Naive thymus-derived CD4-positive, alpha-beta T cell (primary cell): ENCODE data around the gene POU3F1. TPM values are rescaled to one million over a fixed set of nuclear protein-coding genes. Genes with fewer than 3 reads are reported as not detected.

Source experiments
- ATAC-seq: fragments of 150-1000 bp; cut with Tn5 transposase; 2 replicates; pipeline ENCODE4 v1.10.0; 2021; ENCODE audit warnings: mild to moderate bottlenecking, moderate library complexity
- CTCF ChIA-PET: fragments of 350-600 bp; sonication (Branson Sonifier 250); formaldehyde crosslinking; loops from one replicate; lab custom pipeline; 2021; ENCODE audit warnings: antibody characterized with exemption; lab: Charles Lee
- POLR2A ChIA-PET: fragments of 350-600 bp; sonication (Branson Sonifier 250); formaldehyde crosslinking; loops from one replicate; lab custom pipeline; 2021; ENCODE audit warnings: antibody characterized with exemption, inconsistent platforms; lab: Charles Lee
- DNase-seq, 9 donors: peaks; one replicate each; pipeline versions ENCODE4 v3.0.0 to v3.0.0-alpha.2; 2020 to 2022; ENCODE audit warnings: mixed read lengths in 1 of 9
- H3K27ac ChIP-seq: one replicate; pipeline ENCODE4 v1.7.0; 2013; ENCODE audit warnings: mild to moderate bottlenecking, low read depth, low read length, moderate library complexity
- H3K27me3 ChIP-seq, 2 donors: one replicate each; pipeline ENCODE4 v1.7.0; 2013; ENCODE audit warnings: low read length in 2 of 2, mild to moderate bottlenecking in 2 of 2, moderate library complexity in 2 of 2; ENCODE audit not compliant: control insufficient read depth in 2 of 2, insufficient read depth in 2 of 2
- H3K36me3 ChIP-seq, 3 experiments: 1 replicate in 2 of 3; 2 replicates in 1 of 3; pipeline ENCODE4 v1.7.0; 2013; ENCODE audit warnings: low read length in 3 of 3, mild to moderate bottlenecking in 3 of 3, moderate library complexity in 1 of 3; ENCODE audit not compliant: insufficient read depth in 3 of 3, control insufficient read depth in 2 of 3
- H3K4me1 ChIP-seq, 2 donors: one replicate each; pipeline ENCODE4 v1.7.0; 2013; ENCODE audit warnings: low read length in 2 of 2, mild to moderate bottlenecking in 2 of 2, moderate library complexity in 1 of 2; ENCODE audit not compliant: control insufficient read depth in 2 of 2, insufficient read depth in 2 of 2
- H3K4me3 ChIP-seq: 2 replicates; pipeline ENCODE4 v1.7.0; 2013; ENCODE audit warnings: mild to moderate bottlenecking, low read length
- H3K9me3 ChIP-seq, 3 experiments: 1 replicate in 2 of 3; 2 replicates in 1 of 3; pipeline ENCODE4 v1.7.0; 2013; ENCODE audit warnings: low read length in 3 of 3; ENCODE audit not compliant: control insufficient read depth in 2 of 3
- H3K27ac Mint-ChIP-seq, 9 donors: one replicate each; pipeline ENCODE4 v1.8.0; 2020 to 2022; ENCODE audit warnings: mixed read lengths in 9 of 9, mild to moderate bottlenecking in 8 of 9, moderate library complexity in 5 of 9, inconsistent platforms in 2 of 9
- H3K27me3 Mint-ChIP-seq, 5 donors: one replicate each; pipeline ENCODE4 v1.8.0; 2021 to 2022; ENCODE audit warnings: mixed read lengths in 5 of 5, mild to moderate bottlenecking in 1 of 5
- H3K36me3 Mint-ChIP-seq, 5 donors: one replicate each; pipeline ENCODE4 v1.8.0; 2020 to 2022; ENCODE audit warnings: mixed read lengths in 5 of 5, mild to moderate bottlenecking in 3 of 5, inconsistent platforms in 1 of 5
- H3K4me1 Mint-ChIP-seq, 7 donors: one replicate each; pipeline ENCODE4 v1.8.0; 2020 to 2022; ENCODE audit warnings: mixed read lengths in 7 of 7, mild to moderate bottlenecking in 3 of 7, inconsistent platforms in 1 of 7
- H3K4me3 Mint-ChIP-seq, 10 donors: one replicate each; pipeline ENCODE4 v1.8.0; 2020 to 2022; ENCODE audit warnings: mild to moderate bottlenecking in 10 of 10, mixed read lengths in 10 of 10, moderate library complexity in 6 of 10, inconsistent platforms in 2 of 10
- H3K9me3 Mint-ChIP-seq, 11 donors: one replicate each; pipeline ENCODE4 v1.8.0; 2020 to 2022; ENCODE audit warnings: mixed read lengths in 11 of 11, mild to moderate bottlenecking in 4 of 11, inconsistent platforms in 1 of 11, moderate library complexity in 1 of 11
- intact Hi-C, 2 donors: fragments of 100-400 bp; cut with micrococcal nuclease; formaldehyde crosslinking; loops; one replicate each; pipeline ENCODE4 v1.15.1; 2023
- polyA plus RNA-seq, 2 donors: library from polyadenylated mRNA; unstranded; fragments of 300-500 nt; fragmentation: Illumina TruSeq; gene quantifications; one replicate each; pipeline ENCODE4 v1.2.3, GENCODE V29; 2021
- total RNA-seq, 6 experiments: library from RNA in 5 of 6; stranded (reverse) in 5 of 6; gene quantifications; 1 replicate in 5 of 6; 2 replicates in 1 of 6; pipeline ENCODE4 v1.2.3 and lab custom pipeline; 2021 to 2026

POU3F1 gene
- total and polyA plus RNA-seq, 7 experiments from 2014 or later: 0.17 to 0.19 TPM; not detected in 5

DNA sequence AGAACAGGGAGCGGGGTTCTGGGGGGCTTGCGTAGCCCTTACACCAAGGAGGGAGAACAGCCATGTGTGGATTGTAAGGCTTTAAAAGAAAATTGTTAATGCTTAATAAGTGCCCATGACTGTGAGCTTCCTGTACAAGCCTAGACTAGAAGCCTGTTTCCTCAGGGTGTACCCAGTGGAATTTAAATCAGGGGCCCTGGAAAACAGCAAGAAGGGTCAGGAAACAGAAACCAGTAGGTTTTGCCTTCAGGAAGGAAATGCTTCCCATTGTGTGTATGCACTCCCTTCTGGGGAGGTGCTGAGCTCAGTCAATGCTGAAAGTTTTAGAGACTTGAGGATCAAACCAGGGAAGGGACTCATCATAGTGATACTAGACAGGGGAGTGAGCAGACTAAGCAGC lies 21.4 kb downstream of the POU3F1 start:
- ATAC-seq (no peak), DNase-seq (no peak)
- Histone ChIP-seq H3K4me3 (no peak overlapping the region), H3K36me3 (peaks cover 11 to 53% (median 14%) of the 10 kb centered on the region in 3 experiments), H3K9me3 (no peaks in the 10 kb centered on the region), H3K27me3 (no peaks in the 10 kb centered on the region), H3K4me1 (peaks cover 5 to 21% of the 10 kb centered on the region in 2 donors), H3K27ac (no peak overlapping the region)
- Mint-ChIP-seq H3K9me3 (no peaks in the 10 kb centered on the region), H3K4me3 (no peak overlapping the region), H3K4me1 (peaks cover 3 to 33% (median 15%) of the 10 kb centered on the region in 7 donors), H3K27me3 (no peaks in the 10 kb centered on the region), H3K27ac (peak overlapping the region in 1 of 9 donors; percentile 36), H3K36me3 (peaks cover 4 to 31% (median 14%) of the 10 kb centered on the region in 5 donors)
- intact Hi-C loops: loop anchor here (5.0 to 10.0 kb wide), 3 partner anchors 560 to 792 kb away; no protein-coding TSS in a partner anchor
- POLR2A ChIA-PET: no interaction called here
- CTCF ChIA-PET: no interaction called here

DNA sequence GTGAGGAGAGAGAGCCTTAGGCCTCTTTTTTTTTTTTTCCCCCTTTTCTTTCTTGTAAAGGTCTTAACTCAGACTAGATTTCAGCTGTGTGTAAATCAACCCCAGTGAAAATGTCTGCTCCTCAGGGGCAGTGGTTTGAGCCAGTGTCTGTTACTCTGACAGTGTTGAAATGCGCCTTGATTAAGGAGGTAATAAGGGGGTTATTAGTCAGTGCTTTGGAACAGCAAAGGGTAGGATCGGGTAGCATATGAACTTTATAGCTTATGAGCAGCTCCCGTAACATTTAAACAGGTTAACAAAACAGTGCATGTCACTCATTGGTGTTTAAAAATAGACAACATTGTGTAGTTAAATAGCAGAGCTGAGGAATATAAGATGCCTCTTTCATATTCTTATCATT lies 23.8 kb downstream of the POU3F1 start:
- POLR2A ChIA-PET: interaction anchor here (1.9 kb wide), 1 partner anchor 10 kb away, joined by 7 read pairs; the partner anchor contains the start of gene UTP11
- no peak for ATAC-seq

DNA sequence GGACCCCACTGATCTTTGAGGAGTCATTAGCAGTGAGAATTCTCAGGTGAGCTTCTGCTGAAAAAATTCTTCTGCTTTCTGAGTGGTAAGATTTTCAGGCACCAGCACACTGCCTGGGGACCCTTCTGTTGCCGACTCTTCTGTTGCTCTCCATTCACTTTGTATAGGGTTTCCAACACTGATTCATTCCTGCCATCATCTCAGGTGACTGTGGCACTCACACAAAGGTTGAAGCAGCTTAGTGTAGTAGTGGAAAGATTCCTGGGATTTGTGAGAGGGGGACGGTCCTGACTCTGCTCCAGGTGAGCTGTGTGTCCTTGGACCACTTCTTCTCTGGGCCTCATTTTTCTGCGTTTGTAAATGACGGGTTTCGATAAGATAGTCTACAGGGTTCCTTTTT lies 24.6 kb downstream of the POU3F1 start:
- Histone ChIP-seq H3K4me3 (no peak overlapping the region), H3K27ac (no peak overlapping the region), H3K27me3 (no peaks in the 10 kb centered on the region), H3K36me3 (peaks cover 17 to 79% (median 22%) of the 10 kb centered on the region in 3 experiments), H3K4me1 (no peaks in the 10 kb centered on the region), H3K9me3 (no peaks in the 10 kb centered on the region)
- ChIA-PET CTCF (interaction anchor here (1.0 to 1.3 kb wide), 2 partner anchors 86 to 813 kb away, joined by 3 read pairs; no protein-coding TSS in a partner anchor), POLR2A (interaction anchor here (1.9 kb wide), 1 partner anchor 9 kb away, joined by 7 read pairs; the partner anchor contains the start of gene UTP11)
- peaks cover 11 to 48% (median 23%) of the 10 kb centered on the region in 5 donors for H3K36me3 Mint-ChIP-seq
- DNase-seq (no peak), ATAC-seq (no peak)
- no peaks in the 10 kb centered on the region for H3K27me3 Mint-ChIP-seq
- intact Hi-C loops: loop anchor here in 1 of 2 donors (10.0 kb wide), 1 partner anchor 563 kb away; no protein-coding TSS in a partner anchor
- H3K4me3 Mint-ChIP-seq: no peak overlapping the region
- no peak overlapping the region for H3K27ac Mint-ChIP-seq
- H3K9me3 Mint-ChIP-seq: no peaks in the 10 kb centered on the region
- H3K4me1 Mint-ChIP-seq: peaks cover 0 to 14% (median 6%) of the 10 kb centered on the region in 7 donors

More for the DNA sequence above, 23.8 kb downstream of the POU3F1 start:
- Histone ChIP-seq H3K27ac (no peak overlapping the region), H3K4me1 (no peaks in the 10 kb centered on the region), H3K36me3 (peaks cover 14 to 71% (median 18%) of the 10 kb centered on the region in 3 experiments), H3K27me3 (no peaks in the 10 kb centered on the region), H3K9me3 (no peaks in the 10 kb centered on the region), H3K4me3 (no peak overlapping the region)
- CTCF ChIA-PET: interaction anchor here (0.6 to 1.3 kb wide), 2 partner anchors 33 to 812 kb away, joined by 3 read pairs; no protein-coding TSS in a partner anchor
- Mint-ChIP-seq H3K27ac (no peak overlapping the region), H3K9me3 (no peaks in the 10 kb centered on the region), H3K4me1 (peaks cover 3 to 20% (median 8%) of the 10 kb centered on the region in 7 donors), H3K4me3 (no peak overlapping the region), H3K27me3 (no peaks in the 10 kb centered on the region), H3K36me3 (peaks cover 11 to 44% (median 19%) of the 10 kb centered on the region in 5 donors)
- intact Hi-C loops: loop anchor here in 1 of 2 donors (10.0 kb wide), 1 partner anchor 562 kb away; no protein-coding TSS in a partner anchor
- no peak for DNase-seq

DNA sequence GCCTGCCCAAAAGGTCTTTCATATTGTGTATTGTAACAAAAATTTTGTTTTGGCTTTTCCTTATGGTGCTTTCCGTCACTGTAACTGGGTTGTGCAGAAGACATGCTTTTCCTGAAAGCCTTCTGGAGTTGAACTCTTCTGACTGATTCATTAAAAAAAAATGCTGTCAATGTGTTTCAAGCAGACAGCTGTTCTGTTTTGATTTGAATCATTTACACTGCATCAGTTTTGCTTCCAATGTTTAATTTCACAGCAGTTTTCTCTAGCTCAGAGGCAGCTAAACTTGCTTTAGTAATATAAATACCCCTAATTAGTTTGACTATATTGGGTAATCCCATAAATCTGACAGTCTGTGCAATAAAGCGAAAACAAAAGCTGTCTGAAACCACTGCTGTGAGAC lies 26.2 kb downstream of the POU3F1 start:
- DNase-seq (no peak), ATAC-seq (no peak)
- Mint-ChIP-seq H3K4me1 (peaks cover 0 to 17% (median 7%) of the 10 kb centered on the region in 7 donors), H3K27ac (no peak overlapping the region), H3K9me3 (no peaks in the 10 kb centered on the region), H3K36me3 (peaks cover 11 to 49% (median 19%) of the 10 kb centered on the region in 5 donors), H3K4me3 (no peak overlapping the region), H3K27me3 (no peaks in the 10 kb centered on the region)
- Histone ChIP-seq H3K27me3 (no peaks in the 10 kb centered on the region), H3K4me3 (no peak overlapping the region), H3K4me1 (no peaks in the 10 kb centered on the region), H3K27ac (no peak overlapping the region), H3K9me3 (no peaks in the 10 kb centered on the region), H3K36me3 (peaks cover 20 to 77% (median 22%) of the 10 kb centered on the region in 3 experiments)
- POLR2A ChIA-PET: interaction anchor here (0.6 kb wide), 1 partner anchor 1588 kb away, joined by 3 read pairs; no protein-coding TSS in a partner anchor
- CTCF ChIA-PET: interaction anchor here (2.5 kb wide), 1 partner anchor 29 kb away, joined by 14 read pairs; no protein-coding TSS in a partner anchor
- intact Hi-C loops: loop anchor here in 1 of 2 donors (10.0 kb wide), 1 partner anchor 564 kb away; no protein-coding TSS in a partner anchor

DNA sequence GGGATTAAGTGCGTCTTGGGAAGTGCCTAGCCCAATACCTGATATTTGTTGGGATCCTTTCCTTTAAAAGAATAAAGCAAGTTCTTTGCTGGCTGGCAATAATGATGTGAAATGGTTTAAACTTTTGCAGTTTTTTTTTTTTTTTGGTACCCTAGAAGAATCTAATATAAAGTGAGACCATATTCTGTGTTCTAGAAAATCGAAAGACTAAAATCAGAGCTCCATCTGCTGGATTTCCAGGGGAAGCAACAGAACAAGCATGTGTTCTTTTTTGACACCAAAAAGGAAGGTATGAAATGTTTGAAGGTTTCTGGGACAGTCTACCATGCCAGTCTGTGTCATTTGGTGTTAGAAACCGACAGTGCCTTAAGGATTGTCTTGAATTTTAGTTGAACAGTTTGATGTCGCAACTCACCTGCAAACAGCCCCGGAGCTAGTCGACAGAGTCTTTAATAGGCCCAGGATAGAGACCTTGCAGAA lies 27.7 kb downstream of the POU3F1 start:
- Histone ChIP-seq H3K9me3 (no peaks in the 10 kb centered on the region), H3K27me3 (no peaks in the 10 kb centered on the region), H3K4me3 (no peak overlapping the region), H3K36me3 (peaks cover 11 to 66% (median 22%) of the 10 kb centered on the region in 3 experiments), H3K27ac (no peak overlapping the region), H3K4me1 (peaks cover 0 to 4% of the 10 kb centered on the region in 2 donors)
- Mint-ChIP-seq H3K4me1 (peaks cover 5 to 28% (median 16%) of the 10 kb centered on the region in 7 donors), H3K27ac (peak overlapping the region in 2 of 9 donors; percentile 18 to 48), H3K9me3 (no peaks in the 10 kb centered on the region), H3K4me3 (no peak overlapping the region), H3K27me3 (no peaks in the 10 kb centered on the region), H3K36me3 (peaks cover 11 to 39% (median 17%) of the 10 kb centered on the region in 5 donors)
- peak; percentile 68 for ATAC-seq
- intact Hi-C loops: loop anchor here (1.0 to 10.0 kb wide), 4 partner anchors 24 to 1866 kb away; partner anchors contain the start of genes SF3A3 (in 2 of the 2) and TRIT1 (in 1 of the 2)
- POLR2A ChIA-PET: interaction anchor here (1.0 kb wide), 2 partner anchors 24 to 160 kb away, joined by 3 read pairs; no protein-coding TSS in a partner anchor
- CTCF ChIA-PET: interaction anchor here (0.7 to 2.5 kb wide), 7 partner anchors 10 to 553 kb away, joined by 3 to 14 read pairs (median 3); no protein-coding TSS in a partner anchor
- DNase-seq: peak in 5 of 9 donors; percentile 17 to 49 (median 39)

DNA sequence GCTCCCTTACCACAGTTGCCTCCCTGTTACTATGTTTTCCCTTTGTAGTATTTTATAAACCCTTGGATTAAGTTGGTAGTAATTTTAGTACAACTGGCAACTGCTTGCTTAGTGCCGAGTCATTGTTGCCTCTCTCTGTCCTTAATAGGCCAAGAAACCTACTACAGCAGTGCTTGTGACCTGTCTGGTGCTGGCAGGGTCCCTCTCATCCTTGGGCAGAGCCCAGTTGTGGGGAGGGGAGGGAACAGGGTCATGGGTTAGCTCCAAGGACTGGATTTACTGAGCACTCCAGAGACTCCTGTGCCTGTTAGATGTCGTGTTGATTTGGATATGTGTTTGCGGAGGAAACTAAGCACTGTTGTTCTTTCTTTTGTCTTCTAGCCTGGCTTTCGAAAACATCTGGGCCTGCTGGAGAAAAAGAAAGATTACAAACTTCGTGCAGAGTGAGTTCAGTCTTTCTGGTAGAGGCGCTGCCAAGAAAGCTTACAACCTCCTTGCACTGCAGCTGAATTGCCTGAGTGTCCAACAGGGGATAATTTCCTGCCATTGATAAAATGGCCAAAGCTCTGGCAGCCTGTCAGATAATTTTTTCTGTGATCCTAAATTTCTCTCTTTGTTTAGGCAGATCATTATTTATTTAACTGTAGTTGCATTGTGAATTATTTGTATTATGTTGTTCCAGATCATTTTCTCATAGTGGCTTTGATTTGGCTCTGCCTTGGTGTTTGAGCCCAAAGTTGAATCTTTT lies 30.4 kb downstream of the POU3F1 start:
- ChIA-PET POLR2A (no interaction called here), CTCF (interaction anchor here (0.8 to 1.4 kb wide), 2 partner anchors 23 to 27 kb away, joined by 3 to 4 read pairs; no protein-coding TSS in a partner anchor)
- H3K27ac Mint-ChIP-seq: peak overlapping the region in 4 of 9 donors; percentile 2 to 48 (median 32)
- H3K27ac ChIP-seq: no peak overlapping the region
- no peaks in the 10 kb centered on the region for H3K9me3 Mint-ChIP-seq
- DNase-seq: no peak
- H3K4me3 ChIP-seq: no peak overlapping the region
- peaks cover 10 to 14% of the 10 kb centered on the region in 2 donors for H3K4me1 ChIP-seq
- no peak for ATAC-seq
- H3K4me1 Mint-ChIP-seq: peaks cover 20 to 53% (median 39%) of the 10 kb centered on the region in 7 donors
- intact Hi-C loops: loop anchor here in 1 of 2 donors (10.0 kb wide), 1 partner anchor 1869 kb away; the partner anchor contains the start of gene TRIT1
- no peaks in the 10 kb centered on the region for H3K27me3 ChIP-seq
- no peak overlapping the region for H3K4me3 Mint-ChIP-seq
- no peaks in the 10 kb centered on the region for H3K9me3 ChIP-seq
- peaks cover 7 to 40% (median 10%) of the 10 kb centered on the region in 3 experiments for H3K36me3 ChIP-seq
- no peaks in the 10 kb centered on the region for H3K27me3 Mint-ChIP-seq
- peaks cover 7 to 27% (median 9%) of the 10 kb centered on the region in 5 donors for H3K36me3 Mint-ChIP-seq
